Activated B cell treated with CpG ODN at 0.5 μM for 24 hours (primary cell): Measurements from ENCODE around the gene EMILIN1. TPM values are rescaled to one million over a fixed set of nuclear protein-coding genes. Genes with fewer than 3 reads are reported as not detected.

Experiments used
- ATAC-seq: fragments of 200-7000 bp; cut with Tn5 transposase; one replicate; pipeline ENCODE4 v1.10.0; 2021; ENCODE audit warnings: low read depth, mild to moderate bottlenecking, moderate library complexity
- CTCF ChIA-PET: fragments of 350-600 bp; sonication (Branson Sonifier 250); formaldehyde crosslinking; loops from one replicate; lab custom pipeline; 2021; ENCODE audit warnings: antibody characterized with exemption; lab: Charles Lee
- POLR2A ChIA-PET: fragments of 350-600 bp; sonication (Branson Sonifier 250); formaldehyde crosslinking; loops from one replicate; lab custom pipeline; 2021; ENCODE audit warnings: antibody characterized with exemption; lab: Charles Lee
- DNase-seq: peaks from one replicate; pipeline ENCODE4 v3.0.0; 2022
- H3K27ac Mint-ChIP-seq: one replicate; pipeline ENCODE4 v1.8.0; 2020; ENCODE audit warnings: mixed read lengths
- H3K27me3 Mint-ChIP-seq: one replicate; pipeline ENCODE4 v1.8.0; 2021; ENCODE audit warnings: mixed read lengths
- H3K36me3 Mint-ChIP-seq: one replicate; pipeline ENCODE4 v1.8.0; 2021; ENCODE audit warnings: low read depth, mixed read lengths
- H3K4me1 Mint-ChIP-seq: one replicate; pipeline ENCODE4 v1.8.0; 2021; ENCODE audit warnings: mixed read lengths
- H3K4me3 Mint-ChIP-seq: one replicate; pipeline ENCODE4 v1.8.0; 2020; ENCODE audit warnings: mild to moderate bottlenecking, mixed read lengths
- H3K9me3 Mint-ChIP-seq: one replicate; pipeline ENCODE4 v1.8.0; 2020; ENCODE audit warnings: mixed read lengths
- intact Hi-C: fragments of 100-400 bp; cut with micrococcal nuclease; formaldehyde crosslinking; loops from one replicate; pipeline ENCODE4 v1.15.1; 2024
- total RNA-seq: library from RNA; stranded (reverse); gene quantifications from 2 replicates; pipeline ENCODE4 v1.2.3, GENCODE V29; 2022
- TF ChIP-seq, protein P1 (sequence below): fragments of 200-600 bp; IDR thresholded peaks from one replicate; pipeline ENCODE4 v1.8.0; 2022; ENCODE audit warnings: antibody characterized with exemption, mild to moderate bottlenecking

EMILIN1 gene
- total RNA-seq: 0.29 and 0.69 TPM in 2 replicates

GRCh38 chr2:27078267-27079194 is at the start of gene EMILIN1:
TSS of gene EMILIN1 (plus strand) at chr2:27078615. CDS start at chr2:27079066, 451 bp downstream.
- ChIA-PET POLR2A (interaction anchor here (0.9 kb wide), 1 partner anchor 15 kb away, joined by 3 read pairs; no protein-coding TSS in a partner anchor), CTCF (no interaction called here)
- no peak for ATAC-seq
- H3K9me3 Mint-ChIP-seq: no peaks in the 10 kb centered on the region
- H3K4me1 Mint-ChIP-seq: peaks cover 41% of the 10 kb centered on the region
- DNase-seq: no peak
- intact Hi-C loops: no loop called here
- no peak within 1 kb of the TSS for H3K4me3 Mint-ChIP-seq
- no peaks in the 10 kb centered on the region for H3K36me3 Mint-ChIP-seq
- peak within 1 kb of the TSS; percentile 41 for H3K27ac Mint-ChIP-seq
- TF ChIP-seq, protein P1, sequence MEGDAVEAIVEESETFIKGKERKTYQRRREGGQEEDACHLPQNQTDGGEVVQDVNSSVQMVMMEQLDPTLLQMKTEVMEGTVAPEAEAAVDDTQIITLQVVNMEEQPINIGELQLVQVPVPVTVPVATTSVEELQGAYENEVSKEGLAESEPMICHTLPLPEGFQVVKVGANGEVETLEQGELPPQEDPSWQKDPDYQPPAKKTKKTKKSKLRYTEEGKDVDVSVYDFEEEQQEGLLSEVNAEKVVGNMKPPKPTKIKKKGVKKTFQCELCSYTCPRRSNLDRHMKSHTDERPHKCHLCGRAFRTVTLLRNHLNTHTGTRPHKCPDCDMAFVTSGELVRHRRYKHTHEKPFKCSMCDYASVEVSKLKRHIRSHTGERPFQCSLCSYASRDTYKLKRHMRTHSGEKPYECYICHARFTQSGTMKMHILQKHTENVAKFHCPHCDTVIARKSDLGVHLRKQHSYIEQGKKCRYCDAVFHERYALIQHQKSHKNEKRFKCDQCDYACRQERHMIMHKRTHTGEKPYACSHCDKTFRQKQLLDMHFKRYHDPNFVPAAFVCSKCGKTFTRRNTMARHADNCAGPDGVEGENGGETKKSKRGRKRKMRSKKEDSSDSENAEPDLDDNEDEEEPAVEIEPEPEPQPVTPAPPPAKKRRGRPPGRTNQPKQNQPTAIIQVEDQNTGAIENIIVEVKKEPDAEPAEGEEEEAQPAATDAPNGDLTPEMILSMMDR: no peak
- H3K27me3 Mint-ChIP-seq: no peaks in the 10 kb centered on the region

DNA sequence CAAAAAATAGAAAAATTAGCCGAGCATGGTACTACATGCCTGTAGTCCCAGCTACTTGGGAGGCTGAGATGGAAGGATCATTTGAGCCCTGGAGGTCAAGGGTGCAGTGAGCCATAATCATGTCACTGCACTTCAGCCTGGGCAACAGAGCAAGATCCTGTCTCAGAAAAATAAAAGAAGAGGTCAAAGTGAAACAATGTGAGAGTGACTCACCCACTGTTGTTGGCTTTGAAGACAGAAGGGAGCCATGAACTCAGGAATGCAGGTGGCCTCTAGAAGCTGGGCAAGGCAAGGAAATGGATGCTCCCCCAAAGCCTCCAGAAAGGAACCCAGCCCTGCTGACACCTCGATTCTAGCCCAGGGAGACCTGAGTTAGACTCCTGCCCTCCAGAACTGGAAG is 49.4 kb upstream of the EMILIN1 start:
- ChIA-PET POLR2A (no interaction called here), CTCF (no interaction called here)
- ATAC-seq: no peak
- Mint-ChIP-seq H3K27ac (no peak overlapping the region), H3K4me1 (peaks cover 24% of the 10 kb centered on the region), H3K27me3 (no peaks in the 10 kb centered on the region), H3K36me3 (peaks cover 12% of the 10 kb centered on the region), H3K4me3 (no peak overlapping the region), H3K9me3 (no peaks in the 10 kb centered on the region)
- DNase-seq: no peak
- intact Hi-C loops: no loop called here
- TF ChIP-seq, protein P1: no peak

DNA sequence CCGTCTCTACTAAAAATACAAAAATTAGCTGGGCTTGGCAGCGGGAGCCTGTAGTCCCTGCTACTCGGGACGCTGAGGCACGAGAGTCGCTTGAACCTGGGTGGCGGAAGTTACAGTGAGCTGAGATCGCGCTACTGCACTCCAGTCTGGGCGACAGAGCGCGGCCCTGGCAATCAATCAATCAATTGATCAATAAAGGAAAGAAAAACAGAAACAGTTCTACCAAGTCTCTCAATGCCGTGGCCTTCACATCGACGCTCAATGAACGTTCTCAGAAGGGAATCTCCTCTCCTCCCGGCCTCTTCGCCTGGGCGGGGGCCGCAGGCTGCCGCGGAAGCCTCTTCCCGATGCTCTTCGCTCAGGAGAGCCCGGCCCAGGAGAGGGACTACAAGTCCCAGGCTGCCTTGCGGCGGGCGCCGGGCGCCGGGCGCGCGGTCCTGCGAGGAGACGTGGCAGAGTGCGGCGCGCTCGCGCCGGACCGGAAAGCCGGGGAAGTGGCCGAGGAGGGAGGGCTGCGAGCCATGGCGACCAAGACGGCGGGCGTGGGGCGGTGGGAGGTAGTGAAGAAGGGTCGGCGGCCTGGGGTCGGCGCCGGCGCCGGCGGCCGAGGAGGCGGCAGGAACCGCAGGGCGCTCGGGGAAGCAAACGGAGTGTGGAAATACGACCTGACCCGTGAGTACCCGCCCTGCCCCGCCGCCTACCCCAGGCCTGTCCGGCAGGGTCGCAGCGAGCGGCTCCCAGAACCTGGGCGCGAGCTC is 45.7 kb upstream of the EMILIN1 start, which contains the start of gene TMEM214:
Gene TMEM214 (plus strand): TSS at position 471 of the 758 bp plus-strand sequence. CDS start 51 bp downstream, at position 522.
- Mint-ChIP-seq H3K4me1 (peaks cover 32% of the 10 kb centered on the region), H3K27ac (peak within 1 kb of the TSS; percentile 80), H3K36me3 (peaks cover 37% of the 10 kb centered on the region), H3K27me3 (no peaks in the 10 kb centered on the region), H3K9me3 (no peaks in the 10 kb centered on the region), H3K4me3 (peak within 1 kb of the TSS; percentile 93)
- TF ChIP-seq, protein P1: no peak
- DNase-seq: peak; percentile 76
- POLR2A ChIA-PET: interaction anchor here (0.7 to 3.1 kb wide), 6 partner anchors 16 to 179 kb away, joined by 3 to 48 read pairs (median 4); partner anchors contain the start of genes AGBL5, ATRAID, OST4 and SLC5A6
- ATAC-seq: peak; percentile 95
- CTCF ChIA-PET: interaction anchor here (0.9 to 1.4 kb wide), 3 partner anchors 18 to 48 kb away, joined by 3 read pairs; no protein-coding TSS in a partner anchor
- intact Hi-C loops: loop anchor here (1.0 to 5.0 kb wide), 9 partner anchors 10 to 455 kb away; partner anchors contain the start of genes ATRAID, CAD, IFT172 and MAPRE3

- Mint-ChIP-seq H3K9me3 (no peaks in the 10 kb centered on the region), H3K27ac (peak overlapping the region; percentile 59), H3K36me3 (peaks cover 42% of the 10 kb centered on the region), H3K4me3 (peak overlapping the region; percentile 93), H3K4me1 (peaks cover 32% of the 10 kb centered on the region), H3K27me3 (no peaks in the 10 kb centered on the region)
- POLR2A ChIA-PET: interaction anchor here (0.9 to 3.1 kb wide), 5 partner anchors 16 to 179 kb away, joined by 3 to 48 read pairs (median 5); partner anchors contain the start of genes AGBL5, ATRAID, OST4 and SLC5A6
- CTCF ChIA-PET: interaction anchor here (0.9 to 1.4 kb wide), 3 partner anchors 17 to 48 kb away, joined by 3 read pairs; no protein-coding TSS in a partner anchor
- intact Hi-C loops: loop anchor here (2.0 to 5.0 kb wide), 2 partner anchors 179 to 454 kb away; partner anchors contain the start of genes ATRAID, IFT172 and SLC5A6
- ATAC-seq: no peak
- TF ChIP-seq, protein P1: no peak
- DNase-seq: no peak
These were observed 45.1 kb upstream of the EMILIN1 start for GRCh38 chr2:27033253-27033852.
